Chondrocyte (in vitro differentiated cells): Measurements from ENCODE around the gene KREMEN1. TPM values are rescaled to one million over a fixed set of nuclear protein-coding genes. Genes with fewer than 3 reads are reported as not detected.

Source experiments
- DNase-seq: peaks from one replicate; pipeline ENCODE4 v3.0.0; 2021; ENCODE audit warnings: mixed read lengths, low spot score
- H3K27ac Mint-ChIP-seq: one replicate; pipeline ENCODE4 v1.8.0; 2021; ENCODE audit warnings: mild to moderate bottlenecking, moderate library complexity, mixed read lengths; ENCODE audit not compliant: unreplicated experiment
- H3K27me3 Mint-ChIP-seq: 2 replicates; pipeline ENCODE4 v1.8.0; 2021; ENCODE audit warnings: low read depth, mixed read lengths
- H3K36me3 Mint-ChIP-seq: 2 replicates; pipeline ENCODE4 v1.8.0; 2021; ENCODE audit warnings: low read depth, mixed read lengths
- H3K4me1 Mint-ChIP-seq: 2 replicates; pipeline ENCODE4 v1.8.0; 2021; ENCODE audit warnings: low read depth, mild to moderate bottlenecking, mixed read lengths
- H3K4me3 Mint-ChIP-seq: one replicate; pipeline ENCODE4 v1.8.0; 2021; ENCODE audit warnings: mild to moderate bottlenecking, moderate library complexity, mixed read lengths; ENCODE audit not compliant: unreplicated experiment
- H3K9me3 Mint-ChIP-seq: 2 replicates; pipeline ENCODE4 v1.8.0; 2021; ENCODE audit warnings: low read depth, mixed read lengths
- total RNA-seq: library from RNA; stranded (reverse); gene quantifications from 3 replicates; pipeline ENCODE4 v1.2.1, GENCODE V29; 2021
- TF ChIP-seq, protein P1 (sequence below): fragments of 200-600 bp; sonication (generic); IDR thresholded peaks from 2 replicates; pipeline ENCODE4 v1.5.0; 2021; ENCODE audit warnings: antibody characterized with exemption, mild to moderate bottlenecking, moderate library complexity

KREMEN1 gene
- total RNA-seq, 1 donor from 2014 or later, result 7.3 TPM

DNA sequence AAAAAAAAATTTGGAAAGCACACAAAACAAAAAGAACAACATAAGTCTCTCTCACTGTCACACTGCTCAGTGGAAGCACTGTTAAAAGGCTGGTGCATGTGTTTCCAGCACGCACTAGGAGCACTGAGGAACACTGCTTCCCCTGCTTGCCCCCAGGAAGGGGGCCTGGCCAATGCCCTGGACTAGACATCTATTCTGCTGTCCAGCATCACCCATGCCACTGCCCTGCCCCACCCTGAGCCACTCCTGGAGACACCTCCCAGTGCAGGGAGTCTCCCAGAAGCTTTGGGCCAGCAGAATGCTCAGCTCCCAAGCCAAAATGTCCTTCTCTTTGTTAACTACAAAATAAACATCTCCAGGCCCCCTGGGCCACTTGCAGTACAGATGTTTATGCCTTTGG lies 83.1 kb downstream of the KREMEN1 start:
- H3K9me3 Mint-ChIP-seq, result no peaks in the 10 kb centered on the region
- H3K27me3 Mint-ChIP-seq, result peaks cover 11% of the 10 kb centered on the region
- H3K4me1 Mint-ChIP-seq, result peaks cover 6% of the 10 kb centered on the region
- no peak overlapping the region for H3K4me3 Mint-ChIP-seq
- no peaks in the 10 kb centered on the region for H3K36me3 Mint-ChIP-seq
- TF ChIP-seq, protein P1, sequence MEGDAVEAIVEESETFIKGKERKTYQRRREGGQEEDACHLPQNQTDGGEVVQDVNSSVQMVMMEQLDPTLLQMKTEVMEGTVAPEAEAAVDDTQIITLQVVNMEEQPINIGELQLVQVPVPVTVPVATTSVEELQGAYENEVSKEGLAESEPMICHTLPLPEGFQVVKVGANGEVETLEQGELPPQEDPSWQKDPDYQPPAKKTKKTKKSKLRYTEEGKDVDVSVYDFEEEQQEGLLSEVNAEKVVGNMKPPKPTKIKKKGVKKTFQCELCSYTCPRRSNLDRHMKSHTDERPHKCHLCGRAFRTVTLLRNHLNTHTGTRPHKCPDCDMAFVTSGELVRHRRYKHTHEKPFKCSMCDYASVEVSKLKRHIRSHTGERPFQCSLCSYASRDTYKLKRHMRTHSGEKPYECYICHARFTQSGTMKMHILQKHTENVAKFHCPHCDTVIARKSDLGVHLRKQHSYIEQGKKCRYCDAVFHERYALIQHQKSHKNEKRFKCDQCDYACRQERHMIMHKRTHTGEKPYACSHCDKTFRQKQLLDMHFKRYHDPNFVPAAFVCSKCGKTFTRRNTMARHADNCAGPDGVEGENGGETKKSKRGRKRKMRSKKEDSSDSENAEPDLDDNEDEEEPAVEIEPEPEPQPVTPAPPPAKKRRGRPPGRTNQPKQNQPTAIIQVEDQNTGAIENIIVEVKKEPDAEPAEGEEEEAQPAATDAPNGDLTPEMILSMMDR, result no peak
- H3K27ac Mint-ChIP-seq, result no peak overlapping the region
- DNase-seq, result peak; percentile 52

DNA sequence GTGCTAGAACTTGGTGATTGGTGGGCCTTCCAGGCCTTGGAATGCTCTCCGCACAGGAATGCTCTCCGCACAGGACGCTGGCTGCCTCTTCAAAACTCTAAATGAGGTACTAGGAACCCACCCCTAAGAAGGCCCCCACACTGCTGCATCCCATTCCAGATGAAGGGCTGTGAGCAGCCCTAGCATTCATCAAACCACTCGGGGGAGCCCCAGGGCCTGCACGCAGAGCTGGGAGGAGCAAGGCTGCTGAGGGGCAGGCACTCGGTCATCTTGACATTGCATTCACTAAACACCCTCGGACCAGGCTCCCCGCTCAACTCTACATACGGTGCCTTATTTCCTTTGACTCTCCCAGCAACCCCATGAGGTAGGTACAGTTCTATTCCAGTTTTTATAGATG lies 83.7 kb downstream of the KREMEN1 start:
- peak; percentile 60 for DNase-seq
- Mint-ChIP-seq H3K27ac (no peak overlapping the region), H3K4me3 (no peak overlapping the region)

DNA sequence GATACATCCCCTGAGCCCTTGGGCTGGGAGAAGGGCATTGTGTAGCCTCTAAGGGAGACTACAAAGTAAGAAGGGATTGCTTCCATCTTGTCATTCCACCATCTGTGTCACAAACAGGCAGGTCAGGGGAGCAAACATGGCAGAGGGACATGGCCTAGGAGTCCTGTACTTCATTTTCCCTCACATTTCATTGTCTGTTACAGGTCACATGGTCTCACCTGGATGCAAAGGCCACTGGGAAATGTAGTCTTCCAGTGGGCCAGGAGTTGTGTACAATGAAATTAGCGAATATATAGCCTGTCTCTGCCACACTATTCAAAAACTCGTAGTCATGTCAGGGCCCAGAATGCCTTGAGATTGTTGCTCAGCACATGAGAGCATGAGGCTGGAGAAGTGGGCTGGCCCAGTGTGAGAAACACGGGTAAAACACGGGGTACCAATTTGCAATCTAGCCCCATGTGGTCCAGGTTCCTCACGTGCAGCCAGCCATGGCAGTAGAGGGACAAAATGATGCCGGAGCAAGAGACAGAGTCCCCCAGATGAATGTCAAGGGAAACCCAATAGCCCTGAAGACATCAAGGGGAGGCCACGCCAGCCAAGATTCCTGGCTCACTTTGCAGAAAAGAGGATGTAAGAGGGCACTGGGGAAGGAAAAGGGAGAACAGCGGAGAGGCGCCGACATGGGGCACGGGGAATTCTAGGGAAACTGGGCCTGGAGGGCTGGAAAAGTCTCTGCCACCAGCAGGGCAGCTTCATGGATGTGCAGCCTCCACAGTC lies 85.1 kb downstream of the KREMEN1 start:
- Mint-ChIP-seq H3K9me3 (no peaks in the 10 kb centered on the region), H3K4me1 (peaks cover 6% of the 10 kb centered on the region), H3K27me3 (peaks cover 15% of the 10 kb centered on the region), H3K27ac (no peak overlapping the region), H3K4me3 (no peak overlapping the region), H3K36me3 (no peaks in the 10 kb centered on the region)
- DNase-seq, result peak; percentile 51
- TF ChIP-seq, protein P1, result no peak

More for the DNA sequence above, 83.7 kb downstream of the KREMEN1 start:
- no peaks in the 10 kb centered on the region for H3K36me3 Mint-ChIP-seq
- no peaks in the 10 kb centered on the region for H3K9me3 Mint-ChIP-seq
- H3K27me3 Mint-ChIP-seq, result peaks cover 12% of the 10 kb centered on the region
- H3K4me1 Mint-ChIP-seq, result peaks cover 6% of the 10 kb centered on the region
- TF ChIP-seq, protein P1, result no peak

DNA sequence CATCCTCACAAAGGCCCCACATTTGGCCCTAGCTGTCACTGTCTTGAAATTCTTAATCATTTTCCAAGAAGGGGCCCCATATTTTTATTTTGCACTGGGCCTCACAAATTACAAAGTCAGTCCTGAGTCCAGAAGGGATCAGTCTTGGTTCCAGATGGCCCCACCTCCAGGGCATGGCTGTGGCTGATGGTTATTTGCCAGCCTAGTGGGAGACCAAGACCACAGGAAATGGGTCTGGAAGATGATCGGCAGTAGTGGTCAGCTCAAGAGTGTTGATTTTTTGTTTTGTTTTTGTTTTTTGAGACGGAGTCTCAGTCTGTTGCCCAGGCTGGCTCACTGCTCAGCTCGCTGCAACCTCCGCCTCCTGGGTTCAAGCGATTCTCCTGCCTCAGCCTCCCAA lies 85.7 kb downstream of the KREMEN1 start:
- Mint-ChIP-seq H3K4me3 (no peak overlapping the region), H3K36me3 (peaks cover 2% of the 10 kb centered on the region), H3K9me3 (no peaks in the 10 kb centered on the region), H3K4me1 (peaks cover 6% of the 10 kb centered on the region), H3K27ac (no peak overlapping the region), H3K27me3 (peaks cover 15% of the 10 kb centered on the region)
- peak; percentile 12 for DNase-seq
- TF ChIP-seq, protein P1, result no peak

DNA sequence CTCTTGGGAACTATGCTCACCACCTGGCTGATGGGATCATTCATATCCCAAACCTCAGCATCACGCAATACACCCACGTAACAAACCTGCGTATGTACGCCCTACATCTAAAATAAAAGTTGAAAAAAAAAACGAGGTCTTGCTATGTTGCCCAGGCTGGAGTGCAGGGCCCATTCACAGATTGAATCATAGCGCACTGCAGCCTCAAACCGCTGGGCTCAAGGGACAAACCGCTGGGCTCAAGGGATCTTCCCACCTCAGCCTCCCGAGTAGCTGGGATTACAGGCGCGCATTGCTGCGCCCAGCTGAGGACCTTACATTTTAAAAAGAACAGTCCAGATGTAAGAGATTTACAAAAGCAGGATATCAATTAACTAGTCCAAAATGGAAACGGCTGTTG lies 91.0 kb downstream of the KREMEN1 start:
- Mint-ChIP-seq H3K4me1 (no peaks in the 10 kb centered on the region), H3K27ac (no peak overlapping the region), H3K4me3 (no peak overlapping the region), H3K27me3 (peaks cover 26% of the 10 kb centered on the region), H3K36me3 (peaks cover 3% of the 10 kb centered on the region), H3K9me3 (no peaks in the 10 kb centered on the region)
- DNase-seq, result peak; percentile 14
- TF ChIP-seq, protein P1, result no peak
